ENCODE results near the gene GRK5. TPM values are rescaled to one million over a fixed set of nuclear protein-coding genes. Genes with fewer than 3 reads are reported as not detected.

Gene GRK5
- total RNA-seq, 1 experiment from 2014 or later: 4.6 TPM

- no peak for DNase-seq (ENCODE audit: low spot score)
These were observed 108.6 kb downstream of the GRK5 start for GRCh38 chr10:119316002-119316358.

- peak; percentile 46 for DNase-seq (ENCODE audit: low spot score)
These were observed 109.3 kb downstream of the GRK5 start for GRCh38 chr10:119316729-119317097.

- DNase-seq (ENCODE audit: low spot score): no peak
These were observed 111.2 kb downstream of the GRK5 start for GRCh38 chr10:119318411-119319160.

GRCh38 chr10:119319161-119319919 is 112.0 kb downstream of the GRK5 start:
- DNase-seq (ENCODE audit: low spot score): no peak

- no peak for DNase-seq (ENCODE audit: low spot score)
These were observed 112.5 kb downstream of the GRK5 start for GRCh38 chr10:119319920-119320258.

- no peak for DNase-seq (ENCODE audit: low spot score)
These were observed 113.6 kb downstream of the GRK5 start for GRCh38 chr10:119320981-119321380.

- no peak for DNase-seq (ENCODE audit: low spot score)
These were observed 116.0 kb downstream of the GRK5 start for GRCh38 chr10:119323085-119324016.

- no peak for DNase-seq (ENCODE audit: low spot score)
These were observed 117.8 kb downstream of the GRK5 start for GRCh38 chr10:119325131-119325530.

GRCh38 chr10:119326167-119326566 is 118.8 kb downstream of the GRK5 start:
- DNase-seq (ENCODE audit: low spot score): no peak

GRCh38 chr10:119327096-119327745 is 119.8 kb downstream of the GRK5 start:
- DNase-seq (ENCODE audit: low spot score): no peak

- DNase-seq (ENCODE audit: low spot score): no peak
These were observed 120.9 kb downstream of the GRK5 start for GRCh38 chr10:119328223-119328622.

GRCh38 chr10:119330342-119330741 is 123.0 kb downstream of the GRK5 start:
- no peak for DNase-seq (ENCODE audit: low spot score)

- no peak for DNase-seq (ENCODE audit: low spot score)
These were observed 123.7 kb downstream of the GRK5 start for GRCh38 chr10:119331061-119331460.

- DNase-seq (ENCODE audit: low spot score): no peak
These were observed 125.9 kb downstream of the GRK5 start for GRCh38 chr10:119333146-119333792.

- DNase-seq (ENCODE audit: low spot score): no peak
These were observed 128.4 kb downstream of the GRK5 start for GRCh38 chr10:119335671-119336353.

GRCh38 chr10:119336599-119336998 is 129.2 kb downstream of the GRK5 start:
- DNase-seq (ENCODE audit: low spot score): no peak

- DNase-seq (ENCODE audit: low spot score): no peak
These were observed 129.9 kb downstream of the GRK5 start for GRCh38 chr10:119337223-119337622.

GRCh38 chr10:119337796-119338432 is 130.5 kb downstream of the GRK5 start:
- DNase-seq (ENCODE audit: low spot score): no peak

GRCh38 chr10:119339109-119339508 is 131.7 kb downstream of the GRK5 start:
- DNase-seq (ENCODE audit: low spot score): no peak

GRCh38 chr10:119340893-119341458 is 133.6 kb downstream of the GRK5 start:
- no peak for DNase-seq (ENCODE audit: low spot score)

Data from HT-29 (cell line).